Caco-2 (cell line): Measurements from ENCODE around the gene MACROD1. TPM values are rescaled to one million over a fixed set of nuclear protein-coding genes. Genes with fewer than 3 reads are reported as not detected.

Experiments
- BruUV-seq: library from RNA; stranded (reverse); fragments of 400-500 nt; replicated peaks from 2 replicates; lab custom pipeline; 2021; lab: Mats Ljungman, UMichigan
- CTCF ChIA-PET: fragments of 300-600 bp; sonication (Branson Sonifier 250); formaldehyde crosslinking; loops from one replicate; lab custom pipeline; 2022; ENCODE audit warnings: antibody characterized with exemption; lab: Charles Lee
- POLR2A ChIA-PET: fragments of 300-600 bp; sonication (Branson Sonifier 250); formaldehyde crosslinking; loops from one replicate; lab custom pipeline; 2022; ENCODE audit warnings: antibody characterized with exemption; lab: Charles Lee
- DNase-seq, 2 experiments: peaks; one replicate each; pipeline versions ENCODE4 v3.0.0 to v3.0.0-alpha.2; 2020 to 2022
- H3K27me3 ChIP-seq: replicated peaks from 2 replicates; pipeline ENCODE4 v1.6.0; 2011; ENCODE audit warnings: low read length; ENCODE audit not compliant: control insufficient read depth, insufficient read depth
- H3K36me3 ChIP-seq: 2 replicates; pipeline ENCODE4 v1.5.1; 2011; ENCODE audit warnings: low read length; ENCODE audit not compliant: control insufficient read depth, insufficient read depth
- H3K4me1 ChIP-seq: fragments of 250-450 bp; sonication (Bioruptor Pico); 2 replicates; pipeline ENCODE4 v1.5.1; 2020; ENCODE audit warnings: mild to moderate bottlenecking
- H3K4me3 ChIP-seq: 2 replicates; pipeline ENCODE4 v1.5.1; 2011; ENCODE audit warnings: low read depth, mild to moderate bottlenecking, control low read depth, low read length
- H3K9me3 ChIP-seq: fragments of 250-450 bp; sonication (Bioruptor Pico); 2 replicates; pipeline ENCODE4 v1.5.1; 2020; ENCODE audit warnings: mild to moderate bottlenecking, moderate library complexity
- H3K27ac Mint-ChIP-seq: one replicate; pipeline ENCODE4 v1.8.0; 2022; ENCODE audit warnings: mixed read lengths; ENCODE audit not compliant: unreplicated experiment
- H3K27me3 Mint-ChIP-seq: one replicate; pipeline ENCODE4 v1.8.0; 2022; ENCODE audit warnings: mixed read lengths; ENCODE audit not compliant: insufficient read depth, unreplicated experiment
- H3K36me3 Mint-ChIP-seq: one replicate; pipeline ENCODE4 v1.8.0; 2022; ENCODE audit warnings: mild to moderate bottlenecking, mixed read lengths; ENCODE audit not compliant: insufficient read depth, unreplicated experiment
- H3K4me1 Mint-ChIP-seq: one replicate; pipeline ENCODE4 v1.8.0; 2022; ENCODE audit warnings: low read depth, mixed read lengths; ENCODE audit not compliant: unreplicated experiment
- H3K4me3 Mint-ChIP-seq: one replicate; pipeline ENCODE4 v1.8.0; 2022; ENCODE audit warnings: mild to moderate bottlenecking, moderate library complexity, mixed read lengths; ENCODE audit not compliant: unreplicated experiment
- H3K9me3 Mint-ChIP-seq: one replicate; pipeline ENCODE4 v1.8.0; 2022; ENCODE audit warnings: mixed read lengths; ENCODE audit not compliant: unreplicated experiment
- CTCF ChIP-seq, 2 experiments: fragments of 200-600 bp in 1 of 2; IDR thresholded peaks; 1 replicate in 1 of 2; 2 replicates in 1 of 2; pipeline versions ENCODE4 v1.5.1 to v1.8.0; 2011 to 2022; ENCODE audit warnings: antibody characterized with exemption in 1 of 2, control low read depth in 1 of 2, inconsistent platforms in 1 of 2, low read depth in 1 of 2, low read length in 1 of 2, mild to moderate bottlenecking in 1 of 2, moderate library complexity in 1 of 2; ENCODE audit not compliant: insufficient read depth in 1 of 2, severe bottlenecking in 1 of 2, unreplicated experiment in 1 of 2
- intact Hi-C: fragments of 100-400 bp; cut with micrococcal nuclease; formaldehyde crosslinking; loops from one replicate; pipeline ENCODE4 v1.10.0; 2022; ENCODE audit not compliant: unreplicated experiment
- total RNA-seq: library from RNA; stranded (reverse); gene quantifications from 2 replicates; pipeline ENCODE4 v1.2.3, GENCODE V29; 2022

MACROD1 gene
- total RNA-seq, 1 experiment from 2014 or later, result 29.6 TPM

DNA sequence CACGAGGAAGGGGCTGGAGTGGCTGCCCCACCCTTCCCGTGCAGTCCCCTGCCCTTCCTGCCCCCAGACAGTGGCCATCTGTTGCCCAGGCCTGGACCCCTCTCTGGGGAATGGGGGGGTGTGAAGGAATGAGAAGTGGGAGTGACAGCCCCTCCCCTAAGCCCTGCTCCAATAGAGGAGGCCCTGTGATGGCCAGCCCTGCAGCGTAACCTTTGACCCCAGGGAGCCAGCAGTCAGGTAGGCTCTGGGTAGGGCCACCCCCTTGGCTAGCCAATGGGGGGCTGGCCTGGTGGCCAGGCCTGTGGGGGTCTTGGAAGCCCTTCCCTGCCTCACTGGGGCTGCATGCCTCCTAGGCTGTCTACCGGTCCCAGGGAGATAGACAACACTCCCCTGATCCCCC lies 123.6 kb downstream of the MACROD1 start:
- Mint-ChIP-seq H3K36me3 (no peaks in the 10 kb centered on the region), H3K9me3 (no peaks in the 10 kb centered on the region), H3K4me3 (no peak overlapping the region), H3K4me1 (peaks cover 7% of the 10 kb centered on the region), H3K27ac (no peak overlapping the region), H3K27me3 (no peaks in the 10 kb centered on the region)
- ChIA-PET CTCF (no interaction called here), POLR2A (no interaction called here)
- Histone ChIP-seq H3K4me1 (peaks cover 13% of the 10 kb centered on the region), H3K9me3 (no peaks in the 10 kb centered on the region), H3K4me3 (no peak overlapping the region), H3K36me3 (no peaks in the 10 kb centered on the region; the same call in 1 of the 2 replicates), H3K27me3 (no peaks in the 10 kb centered on the region)
- TF ChIP-seq CTCF (IDR thresholded peaks at IDR 0.05; ENCODE audit: insufficient read depth in 1 of 2, low read depth in 1 of 2, low read length in 1 of 2, severe bottlenecking in 1 of 2, unreplicated experiment in 1 of 2), result no peak
- intact Hi-C loops, result no loop called here
- peak in 1 of 2 experiments; percentile 33 for DNase-seq
- BruUV-seq, result no TSS peak

DNA sequence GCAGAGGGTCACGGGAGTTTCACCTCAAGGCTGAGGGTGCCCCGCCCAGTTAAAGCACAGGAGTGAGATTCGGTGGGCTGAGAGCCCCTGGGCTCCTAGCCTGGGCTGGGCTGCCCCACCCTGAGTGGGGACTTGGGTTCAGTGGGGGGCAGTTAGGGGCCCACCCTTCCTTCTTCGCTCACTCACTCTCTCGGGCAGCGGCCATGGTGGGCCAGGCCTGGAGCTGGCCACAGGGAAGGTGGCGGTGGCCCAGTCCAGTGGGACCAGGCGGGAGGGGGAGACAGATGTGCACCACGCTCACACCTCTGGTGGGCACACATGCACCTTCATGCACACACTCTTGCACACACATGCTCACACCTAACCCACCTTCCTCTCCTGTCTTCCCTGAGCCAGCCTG lies 124.1 kb downstream of the MACROD1 start:
- no peaks in the 10 kb centered on the region for H3K27me3 ChIP-seq
- DNase-seq, result no peak
- intact Hi-C loops, result loop anchor here (1.0 to 2.0 kb wide), 2 partner anchors 49 to 106 kb away; no protein-coding TSS in a partner anchor
- H3K4me3 ChIP-seq, result no peak overlapping the region
- H3K36me3 ChIP-seq, result no peaks in the 10 kb centered on the region; the same call in 1 of the 2 replicates
- no TSS peak for BruUV-seq
- H3K9me3 ChIP-seq, result no peaks in the 10 kb centered on the region
- peaks cover 13% of the 10 kb centered on the region for H3K4me1 ChIP-seq
- no peak for TF ChIP-seq CTCF (IDR thresholded peaks at IDR 0.05; ENCODE audit: insufficient read depth in 1 of 2, low read depth in 1 of 2, low read length in 1 of 2, severe bottlenecking in 1 of 2, unreplicated experiment in 1 of 2)
- Mint-ChIP-seq H3K27ac (no peak overlapping the region), H3K27me3 (no peaks in the 10 kb centered on the region), H3K4me1 (peaks cover 7% of the 10 kb centered on the region), H3K36me3 (no peaks in the 10 kb centered on the region), H3K9me3 (no peaks in the 10 kb centered on the region), H3K4me3 (no peak overlapping the region)
- CTCF ChIA-PET, result no interaction called here
- POLR2A ChIA-PET, result no interaction called here

- BruUV-seq, result no TSS peak
- H3K27ac Mint-ChIP-seq, result no peak overlapping the region
- peak; percentile 61 to 89 for TF ChIP-seq CTCF (IDR thresholded peaks at IDR 0.05; ENCODE audit: insufficient read depth in 1 of 2, low read depth in 1 of 2, low read length in 1 of 2, severe bottlenecking in 1 of 2, unreplicated experiment in 1 of 2)
- POLR2A ChIA-PET, result no interaction called here
- intact Hi-C loops, result loop anchor here (1.0 to 2.0 kb wide), 3 partner anchors 50 to 112 kb away; no protein-coding TSS in a partner anchor
- Histone ChIP-seq H3K4me1 (peaks cover 13% of the 10 kb centered on the region), H3K36me3 (no peaks in the 10 kb centered on the region; the same call in 1 of the 2 replicates), H3K4me3 (no peak overlapping the region), H3K27me3 (no peaks in the 10 kb centered on the region; the same call in 1 of the 2 replicates), H3K9me3 (no peaks in the 10 kb centered on the region)
- CTCF ChIA-PET, result no interaction called here
- H3K36me3 Mint-ChIP-seq, result no peaks in the 10 kb centered on the region
- peaks cover 7% of the 10 kb centered on the region for H3K4me1 Mint-ChIP-seq
- no peak overlapping the region for H3K4me3 Mint-ChIP-seq
- DNase-seq, result peak; percentile 67 to 75
- no peaks in the 10 kb centered on the region for H3K9me3 Mint-ChIP-seq
- no peaks in the 10 kb centered on the region for H3K27me3 Mint-ChIP-seq
These were observed 125.1 kb downstream of the MACROD1 start for GRCh38 chr11:64040684-64041322.
